ENCODE results near the gene C14orf132. TPM values are rescaled to one million over a fixed set of nuclear protein-coding genes. Genes with fewer than 3 reads are reported as not detected.

The C14orf132 gene
- total RNA-seq, 1 experiment from 2014 or later = 3.0 TPM

DNA sequence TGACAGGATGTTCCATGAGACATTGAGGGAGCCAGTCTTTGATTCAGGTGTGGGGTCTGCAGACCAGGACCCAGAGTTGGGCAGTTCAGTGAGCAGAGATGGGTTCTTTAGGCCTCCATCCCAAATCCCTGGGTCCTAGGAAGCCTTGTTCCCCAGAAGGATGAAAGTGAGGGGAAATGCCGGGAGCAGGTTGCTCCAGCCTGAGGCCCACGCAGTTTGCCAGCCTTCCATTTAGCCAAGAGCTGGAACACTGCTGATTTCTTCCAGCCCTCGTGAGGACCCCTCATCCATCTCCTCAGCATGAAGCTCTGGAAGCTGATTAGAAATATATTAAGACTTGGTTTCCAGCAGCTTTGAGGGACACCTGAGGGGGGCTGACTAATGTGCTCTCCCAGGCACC lies 12.1 kb downstream of the C14orf132 start:
- no peaks in the 10 kb centered on the region for H3K9me3 ChIP-seq (replicated peaks)
- H3K4me1 ChIP-seq (replicated peaks) = no peaks in the 10 kb centered on the region; the same call in 1 of the 2 replicates
- no peaks in the 10 kb centered on the region for H3K36me3 ChIP-seq
- no peak overlapping the region for H3K27ac ChIP-seq
- H3K27me3 ChIP-seq (replicated peaks) = no peaks in the 10 kb centered on the region
- no peak overlapping the region for H3K4me3 ChIP-seq
- peak in 1 of 2 experiments; percentile 15 for DNase-seq (ENCODE audit: low read depth in 1 of 2, low spot score in 2 of 2)

DNA sequence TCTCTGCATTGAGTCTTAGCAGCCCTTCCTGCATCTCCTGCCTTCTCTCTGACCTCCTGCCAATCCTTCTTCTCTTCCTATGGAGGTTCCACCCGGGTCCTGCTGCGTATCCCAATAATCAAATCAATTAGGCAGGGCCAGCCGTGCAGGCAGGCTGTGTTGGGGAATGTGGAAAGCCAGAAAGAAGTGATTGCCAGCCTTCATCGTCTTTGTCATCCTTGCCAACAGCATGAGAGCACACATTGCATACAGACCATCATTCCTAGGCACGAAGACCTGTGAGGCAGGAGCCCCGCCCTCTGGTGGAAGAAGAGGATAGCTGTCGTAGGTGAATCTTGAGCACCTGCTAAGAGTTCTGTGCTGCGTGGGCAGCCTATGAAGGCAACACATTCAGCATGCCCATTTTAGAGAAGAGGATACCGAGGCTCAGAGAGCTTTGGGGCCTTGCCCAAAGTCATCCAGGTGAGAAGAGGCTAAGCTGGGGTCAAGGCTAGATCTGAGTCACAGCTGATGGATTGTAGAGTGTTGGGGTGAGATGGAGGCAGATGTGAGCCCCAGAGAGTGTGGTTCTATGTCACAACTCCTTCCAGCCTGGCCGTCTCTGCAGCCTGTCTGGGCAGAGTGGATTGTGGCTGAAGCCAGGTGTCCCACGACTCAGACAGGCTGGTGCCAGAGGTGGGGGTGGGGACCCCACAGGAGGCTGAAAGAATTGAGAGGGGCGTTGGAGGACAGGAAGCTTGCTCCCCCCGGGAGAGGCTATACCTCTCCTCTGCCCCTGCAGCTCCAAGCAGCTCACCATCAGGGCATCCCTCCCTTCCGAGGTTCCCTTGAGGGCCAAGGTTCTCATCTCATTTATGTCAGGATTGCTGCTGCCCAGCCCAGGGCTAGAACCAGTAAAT lies 12.7 kb downstream of the C14orf132 start:
- no peak overlapping the region for H3K27ac ChIP-seq
- H3K4me3 ChIP-seq = no peak overlapping the region

DNA sequence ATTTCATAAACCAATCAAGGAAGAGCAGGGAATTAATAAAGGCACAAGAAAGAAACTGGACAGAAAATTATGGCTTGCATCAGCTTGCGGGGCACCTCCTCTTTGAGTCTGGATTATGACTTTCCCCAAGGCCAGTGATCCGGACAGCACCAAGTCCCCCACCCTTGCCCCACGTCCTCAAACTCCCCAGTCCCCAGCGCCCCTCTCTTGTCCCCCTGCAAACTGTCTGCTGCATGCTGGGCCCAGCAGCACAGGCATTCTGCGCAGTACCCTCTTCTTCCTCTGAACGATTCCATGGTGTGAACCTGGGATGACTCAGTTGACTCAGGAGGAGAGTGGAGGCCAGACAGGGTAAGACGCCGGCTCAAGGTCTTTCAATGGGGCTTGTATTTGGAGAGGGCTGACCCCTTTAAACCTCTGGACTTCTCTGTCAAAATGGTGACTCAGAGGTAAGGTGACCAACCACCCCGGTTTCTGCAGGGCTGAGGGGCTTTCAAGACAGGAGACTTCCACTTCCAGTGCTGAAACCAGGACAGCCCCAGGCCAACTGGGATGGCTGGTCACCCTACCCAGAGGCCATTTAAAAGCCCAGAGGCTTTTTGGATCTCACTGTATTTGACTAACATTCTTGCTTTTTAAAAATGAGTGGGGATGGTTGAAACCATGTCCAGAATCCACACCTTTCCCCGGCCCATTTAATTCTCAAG lies 13.5 kb downstream of the C14orf132 start:
- no peaks in the 10 kb centered on the region for H3K36me3 ChIP-seq
- no peak overlapping the region for H3K4me3 ChIP-seq
- H3K27me3 ChIP-seq (replicated peaks) = no peaks in the 10 kb centered on the region
- no peak overlapping the region for H3K27ac ChIP-seq
- H3K4me1 ChIP-seq (replicated peaks) = no peaks in the 10 kb centered on the region; the same call in 1 of the 2 replicates
- no peaks in the 10 kb centered on the region for H3K9me3 ChIP-seq (replicated peaks)
- peak in 1 of 2 experiments; percentile 25 for DNase-seq (ENCODE audit: low read depth in 1 of 2, low spot score in 2 of 2)

More for the DNA sequence above, 12.7 kb downstream of the C14orf132 start:
- H3K9me3 ChIP-seq (replicated peaks) = no peaks in the 10 kb centered on the region
- H3K4me1 ChIP-seq (replicated peaks) = no peaks in the 10 kb centered on the region; the same call in 1 of the 2 replicates
- H3K36me3 ChIP-seq = no peaks in the 10 kb centered on the region
- no peaks in the 10 kb centered on the region for H3K27me3 ChIP-seq (replicated peaks)
- peak in 1 of 2 experiments; percentile 22 for DNase-seq (ENCODE audit: low read depth in 1 of 2, low spot score in 2 of 2)

DNA sequence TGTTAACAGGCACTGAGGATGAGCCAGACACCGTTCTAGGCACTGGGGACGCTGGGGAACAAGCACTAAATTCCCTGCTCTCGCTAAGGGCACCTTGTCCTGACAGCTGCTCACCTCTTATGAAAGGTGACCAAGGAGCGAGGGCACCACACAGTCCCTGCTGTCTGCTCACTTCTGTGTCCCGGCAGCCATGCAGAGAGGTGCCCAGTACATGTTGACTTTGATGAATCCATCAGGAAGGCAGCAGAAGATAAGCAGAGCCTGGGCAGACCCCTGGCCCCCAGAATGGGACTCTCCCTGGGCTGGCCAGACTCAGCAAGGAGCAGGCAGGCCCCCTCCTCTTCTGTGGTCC lies 14.1 kb downstream of the C14orf132 start:
- Histone ChIP-seq H3K9me3 (replicated peaks) (no peaks in the 10 kb centered on the region), H3K36me3 (no peaks in the 10 kb centered on the region), H3K27me3 (replicated peaks) (no peaks in the 10 kb centered on the region), H3K27ac (no peak overlapping the region), H3K4me1 (replicated peaks) (no peaks in the 10 kb centered on the region; the same call in 1 of the 2 replicates), H3K4me3 (no peak overlapping the region)
- DNase-seq (ENCODE audit: low read depth in 1 of 2, low spot score in 2 of 2) = no peak

DNA sequence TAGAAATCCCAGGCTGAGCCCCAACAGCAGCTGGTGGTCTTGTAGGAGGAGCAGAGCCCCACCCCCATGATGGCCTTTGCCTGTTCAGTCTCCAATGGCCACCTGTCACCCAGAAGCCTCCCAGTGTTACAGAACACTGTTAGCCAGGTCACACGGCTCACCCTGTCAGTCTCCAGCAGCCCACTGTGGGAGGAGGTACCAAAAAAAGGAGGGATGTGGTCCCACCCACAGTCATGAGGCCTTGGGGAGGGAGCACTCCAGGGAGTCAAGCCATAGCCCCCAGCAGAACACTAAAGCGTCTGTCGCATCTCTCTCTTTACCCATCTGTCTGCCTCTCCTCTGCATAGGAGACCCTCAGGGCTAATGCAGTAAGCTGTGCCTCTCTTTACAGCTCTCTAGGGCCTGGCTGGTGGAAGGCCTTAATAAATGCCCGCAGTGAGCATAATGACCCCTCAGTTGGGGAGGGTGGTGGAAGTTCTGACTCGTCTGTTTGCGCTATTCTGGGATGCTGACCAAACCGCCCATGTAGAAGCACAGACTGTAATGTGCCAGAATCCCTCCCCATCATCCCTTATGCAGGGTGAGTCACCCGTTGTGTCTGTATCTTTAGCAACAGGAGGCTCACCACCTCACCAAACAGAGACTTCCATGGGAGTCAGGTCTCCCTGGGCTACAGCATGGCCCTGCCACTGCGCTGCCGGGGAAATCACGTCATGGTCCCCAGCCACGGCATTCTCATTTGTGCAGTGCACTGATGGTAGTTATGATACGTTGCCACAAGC lies 14.6 kb downstream of the C14orf132 start:
- Histone ChIP-seq H3K36me3 (no peaks in the 10 kb centered on the region), H3K27me3 (replicated peaks) (no peaks in the 10 kb centered on the region), H3K9me3 (replicated peaks) (no peaks in the 10 kb centered on the region), H3K4me3 (no peak overlapping the region), H3K27ac (no peak overlapping the region), H3K4me1 (replicated peaks) (no peaks in the 10 kb centered on the region; the same call in 1 of the 2 replicates)
- peak; percentile 11 to 42 for DNase-seq (ENCODE audit: low read depth in 1 of 2, low spot score in 2 of 2)

DNA sequence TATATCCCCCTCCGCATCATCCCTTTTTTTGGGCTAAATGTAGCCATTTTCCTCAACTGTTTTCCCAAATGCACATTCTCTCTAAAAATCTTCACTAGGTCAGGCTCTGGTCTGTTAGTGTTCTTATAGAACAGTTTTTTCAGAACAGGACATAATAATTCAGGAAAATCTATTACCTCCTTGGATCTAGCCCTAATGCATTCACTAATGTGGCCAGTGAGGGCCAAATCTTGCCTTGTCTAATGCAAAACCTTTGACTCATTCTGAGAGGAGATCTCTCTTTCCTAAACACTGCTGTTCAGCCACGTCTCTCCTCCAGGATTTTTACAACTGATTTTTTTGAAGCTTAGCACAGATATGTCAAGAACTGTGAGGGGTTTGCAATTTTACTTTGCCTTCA lies 15.5 kb downstream of the C14orf132 start:
- Histone ChIP-seq H3K4me1 (replicated peaks) (no peaks in the 10 kb centered on the region; the same call in 1 of the 2 replicates), H3K4me3 (no peak overlapping the region), H3K36me3 (no peaks in the 10 kb centered on the region), H3K27ac (no peak overlapping the region), H3K9me3 (replicated peaks) (no peaks in the 10 kb centered on the region), H3K27me3 (replicated peaks) (no peaks in the 10 kb centered on the region)
- no peak for DNase-seq (ENCODE audit: low read depth in 1 of 2, low spot score in 2 of 2)

DNA sequence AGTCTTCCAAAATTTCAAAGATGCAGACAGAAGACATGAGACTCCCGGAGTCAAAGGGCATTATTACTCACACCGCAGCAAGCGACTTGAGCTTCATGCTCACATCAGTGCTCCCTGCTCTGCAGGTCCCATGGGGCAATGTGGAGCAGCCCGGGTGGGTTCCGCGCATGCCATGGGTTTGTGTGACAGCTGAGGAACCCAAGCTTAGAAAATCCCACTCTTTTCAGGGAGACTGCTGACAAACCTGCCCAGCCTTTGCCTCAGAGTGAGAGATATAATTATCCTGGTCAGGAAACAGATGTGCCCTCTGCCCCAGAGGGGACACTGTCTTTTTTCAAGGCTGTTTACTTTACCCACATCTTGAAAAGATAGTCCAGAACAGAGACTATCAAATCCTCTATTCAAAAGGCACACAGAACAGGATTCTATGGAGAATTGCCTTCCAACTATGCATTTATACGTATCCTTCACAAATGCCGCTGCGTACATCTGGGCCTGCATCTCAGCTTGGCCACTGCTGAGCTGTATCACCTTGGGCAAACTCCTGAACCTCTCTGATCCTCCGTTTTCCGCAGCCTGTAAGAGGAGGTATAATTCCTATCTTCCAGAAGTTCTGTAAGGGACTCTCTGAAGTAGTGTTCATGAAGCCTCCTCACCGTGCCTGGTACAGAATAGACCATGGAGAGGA lies 16.0 kb downstream of the C14orf132 start:
- H3K27me3 ChIP-seq (replicated peaks) = no peaks in the 10 kb centered on the region
- H3K4me3 ChIP-seq = no peak overlapping the region
- H3K36me3 ChIP-seq = no peaks in the 10 kb centered on the region
- DNase-seq (ENCODE audit: low read depth in 1 of 2, low spot score in 2 of 2) = peak in 1 of 2 experiments; percentile 15
- no peaks in the 10 kb centered on the region for H3K9me3 ChIP-seq (replicated peaks)
- H3K4me1 ChIP-seq (replicated peaks) = no peaks in the 10 kb centered on the region; the same call in 1 of the 2 replicates
- H3K27ac ChIP-seq = no peak overlapping the region

DNA sequence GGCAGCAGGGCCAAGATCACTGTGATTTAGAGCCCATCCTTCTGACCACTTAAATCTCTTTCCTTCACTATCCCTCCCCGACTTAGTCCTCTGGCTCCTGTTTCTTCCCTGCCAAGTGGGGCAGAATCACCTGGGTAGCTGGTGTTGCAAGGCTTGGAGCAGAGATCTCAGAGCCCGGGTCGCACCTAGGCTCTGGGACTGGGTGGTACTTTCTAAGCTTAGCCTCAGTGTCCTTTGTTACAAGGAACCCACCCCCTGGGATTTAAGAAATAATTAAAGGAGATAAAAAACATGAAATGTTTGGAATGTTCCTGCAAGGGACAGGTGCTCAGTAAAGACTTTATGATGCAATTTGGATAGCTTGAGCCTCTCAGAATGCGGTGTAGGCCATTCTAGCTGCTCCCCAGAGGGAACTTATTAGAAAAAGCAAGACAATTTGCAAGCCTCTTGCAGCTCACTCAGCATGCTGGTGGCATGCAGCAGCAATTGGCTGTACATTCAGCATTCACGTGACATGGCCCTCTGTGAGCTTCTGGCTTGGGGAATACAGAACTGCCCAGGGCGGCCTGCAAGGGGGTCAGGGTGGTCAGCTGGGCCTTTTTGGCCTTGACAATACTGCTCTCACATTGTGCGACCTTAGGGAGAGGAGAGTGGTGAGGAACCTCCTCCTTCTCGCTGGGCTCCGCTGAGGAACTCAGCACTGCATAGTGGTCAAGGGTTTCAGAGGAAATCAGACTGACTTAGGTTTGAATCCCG lies 16.8 kb downstream of the C14orf132 start:
- Histone ChIP-seq H3K27ac (no peak overlapping the region), H3K4me1 (replicated peaks) (no peaks in the 10 kb centered on the region; the same call in 1 of the 2 replicates), H3K9me3 (replicated peaks) (no peaks in the 10 kb centered on the region), H3K36me3 (no peaks in the 10 kb centered on the region), H3K4me3 (no peak overlapping the region), H3K27me3 (replicated peaks) (no peaks in the 10 kb centered on the region)
- peak in 1 of 2 experiments; percentile 19 for DNase-seq (ENCODE audit: low read depth in 1 of 2, low spot score in 2 of 2)

DNA sequence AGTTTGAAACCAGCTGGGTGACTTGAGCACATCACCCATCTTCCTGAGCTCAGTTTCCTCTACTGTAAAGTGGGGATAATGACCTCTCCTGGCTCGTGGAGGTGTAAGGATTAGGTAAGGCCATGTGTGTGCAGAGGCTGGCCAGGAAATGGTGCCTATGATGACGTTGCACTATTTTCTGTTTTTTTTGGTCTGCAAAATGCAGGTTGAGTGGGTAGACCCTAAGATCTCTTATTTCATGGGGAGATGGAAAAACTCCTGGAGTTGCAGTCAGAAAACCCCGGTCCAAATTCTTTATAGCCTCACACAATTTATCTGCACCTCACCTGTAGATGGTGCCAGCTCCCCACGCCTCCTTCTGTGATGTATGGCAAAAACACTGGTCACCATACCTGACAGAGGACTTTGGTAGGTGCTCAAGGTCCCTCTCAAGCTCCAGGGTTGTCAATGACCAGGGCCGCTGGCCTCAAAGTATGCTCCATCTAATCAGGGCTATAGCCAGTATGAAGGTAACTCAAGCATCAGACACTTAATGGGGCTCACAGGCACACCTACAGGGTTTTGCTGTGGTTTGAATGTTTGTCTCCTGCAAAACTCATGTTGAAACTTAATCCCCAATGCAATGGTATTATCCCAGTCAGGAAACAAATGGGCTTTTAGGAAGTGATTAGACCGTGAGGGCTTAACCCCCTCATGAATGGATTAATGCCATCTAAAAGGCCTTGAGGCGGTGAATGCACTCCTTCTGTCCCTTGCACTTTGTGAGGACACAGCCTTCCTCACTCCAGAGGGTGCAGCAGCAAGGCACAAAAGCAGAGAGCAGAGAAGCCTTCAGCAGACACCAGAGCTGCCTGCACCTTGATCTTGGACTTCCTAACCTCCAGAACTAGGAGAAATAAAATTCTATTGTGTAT lies 17.6 kb downstream of the C14orf132 start:
- no peak overlapping the region for H3K4me3 ChIP-seq
- no peaks in the 10 kb centered on the region; the same call in 1 of the 2 replicates for H3K4me1 ChIP-seq (replicated peaks)
- H3K27ac ChIP-seq = no peak overlapping the region
- no peaks in the 10 kb centered on the region for H3K9me3 ChIP-seq (replicated peaks)
- DNase-seq (ENCODE audit: low read depth in 1 of 2, low spot score in 2 of 2) = peak in 1 of 2 experiments; percentile 8
- no peaks in the 10 kb centered on the region for H3K27me3 ChIP-seq (replicated peaks)
- H3K36me3 ChIP-seq = no peaks in the 10 kb centered on the region

DNA sequence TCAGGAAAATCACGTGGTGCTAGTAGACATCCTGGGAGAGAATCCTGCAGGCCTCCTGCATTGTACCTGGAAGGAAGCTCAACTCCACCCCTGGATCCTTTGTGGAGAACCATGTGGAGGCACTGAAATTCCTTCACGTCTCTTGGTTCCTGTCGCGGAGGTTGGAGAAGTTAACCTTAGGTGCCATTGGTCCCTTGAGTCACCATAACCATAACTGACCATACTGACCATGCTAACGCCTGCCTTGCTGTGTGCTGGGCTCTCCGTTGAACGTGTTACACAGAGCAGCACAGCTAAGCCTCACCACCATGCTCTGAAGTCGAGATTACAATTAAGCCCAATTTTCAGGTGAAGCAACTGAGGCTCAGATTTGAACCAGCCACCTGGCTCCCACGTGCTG lies 18.6 kb downstream of the C14orf132 start:
- H3K27me3 ChIP-seq (replicated peaks) = no peaks in the 10 kb centered on the region
- no peak overlapping the region for H3K4me3 ChIP-seq
- H3K36me3 ChIP-seq = no peaks in the 10 kb centered on the region
- no peaks in the 10 kb centered on the region for H3K9me3 ChIP-seq (replicated peaks)
- no peak overlapping the region for H3K27ac ChIP-seq
- DNase-seq (ENCODE audit: low read depth in 1 of 2, low spot score in 2 of 2) = no peak
- H3K4me1 ChIP-seq (replicated peaks) = no peaks in the 10 kb centered on the region; the same call in 1 of the 2 replicates

DNA sequence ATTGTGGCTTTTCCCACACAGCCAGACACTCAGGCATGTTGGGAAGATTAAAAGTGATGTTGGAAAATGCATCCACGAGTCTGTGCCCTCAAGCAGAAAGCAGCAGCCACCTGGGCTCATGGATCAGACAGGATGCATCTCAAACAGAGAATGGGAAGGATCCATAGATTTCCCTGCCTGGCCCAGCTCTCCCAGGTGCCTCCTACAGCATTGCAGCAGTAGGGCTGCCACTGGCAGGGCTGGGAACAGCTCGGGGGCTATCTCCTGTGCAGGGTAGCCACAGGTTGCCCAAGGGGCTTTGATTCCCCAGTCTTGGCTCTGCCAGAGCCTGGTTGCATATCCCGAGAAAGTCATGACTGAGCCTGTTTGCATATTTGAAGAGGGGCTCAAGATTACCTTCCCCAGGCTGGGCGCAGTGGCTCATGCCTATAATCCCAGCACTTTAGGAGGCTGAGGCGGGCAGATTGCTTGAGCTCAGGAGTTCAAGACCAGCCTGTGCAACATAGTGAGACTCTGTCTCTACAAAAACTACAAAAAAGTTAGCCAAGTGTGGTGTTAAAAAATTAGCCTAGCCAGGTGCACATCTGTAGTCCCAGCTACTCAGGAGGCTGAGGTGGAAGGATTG lies 19.5 kb downstream of the C14orf132 start:
- Histone ChIP-seq H3K4me1 (replicated peaks) (no peaks in the 10 kb centered on the region; the same call in 1 of the 2 replicates), H3K27me3 (replicated peaks) (no peaks in the 10 kb centered on the region), H3K36me3 (no peaks in the 10 kb centered on the region), H3K27ac (no peak overlapping the region), H3K4me3 (no peak overlapping the region), H3K9me3 (replicated peaks) (no peaks in the 10 kb centered on the region)
- DNase-seq (ENCODE audit: low read depth in 1 of 2, low spot score in 2 of 2) = peak in 1 of 2 experiments; percentile 22

All from SJSA1 (cell line).